Retinal pigment epithelial cell (primary cell): Measurements from ENCODE around the gene TNS1.

Experiments
- DNase-seq: peaks from one replicate; pipeline ENCODE4 v3.0.0-alpha.2; 2010; ENCODE audit warnings: low read depth
- H3K4me3 ChIP-seq: 2 replicates; pipeline ENCODE4 v1.5.1; 2011; ENCODE audit warnings: mild to moderate bottlenecking, low read length, control low read depth, moderate library complexity
- TF ChIP-seq, protein P1 (sequence below): conservative IDR thresholded peaks from 2 replicates; pipeline ENCODE4 v1.5.1; 2011; ENCODE audit warnings: low read depth, low read length, control low read depth, inconsistent platforms

Gene TNS1

DNA sequence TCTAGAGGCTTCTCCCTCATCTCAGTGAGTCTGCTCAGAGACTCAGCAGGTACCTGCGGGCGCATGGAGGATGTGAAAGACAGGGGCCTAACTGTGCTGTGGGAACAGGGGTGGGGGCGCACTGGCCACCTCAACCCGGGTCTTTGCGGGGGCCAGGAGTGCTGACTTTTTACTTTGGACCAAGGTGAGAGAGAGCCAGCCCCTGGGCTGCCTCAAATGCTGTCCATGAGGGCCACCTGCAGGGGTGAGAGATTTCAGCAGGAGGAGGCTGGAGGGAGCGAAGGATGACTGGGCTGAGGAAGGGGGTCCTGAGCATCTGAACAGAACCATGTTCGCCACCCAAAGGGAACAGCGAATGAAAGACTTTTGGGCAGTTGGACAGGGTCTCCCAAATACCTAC, 129.4 kb downstream of the TNS1 start:
- DNase-seq = no peak
- no peak overlapping the region for H3K4me3 ChIP-seq
- TF ChIP-seq, protein P1, sequence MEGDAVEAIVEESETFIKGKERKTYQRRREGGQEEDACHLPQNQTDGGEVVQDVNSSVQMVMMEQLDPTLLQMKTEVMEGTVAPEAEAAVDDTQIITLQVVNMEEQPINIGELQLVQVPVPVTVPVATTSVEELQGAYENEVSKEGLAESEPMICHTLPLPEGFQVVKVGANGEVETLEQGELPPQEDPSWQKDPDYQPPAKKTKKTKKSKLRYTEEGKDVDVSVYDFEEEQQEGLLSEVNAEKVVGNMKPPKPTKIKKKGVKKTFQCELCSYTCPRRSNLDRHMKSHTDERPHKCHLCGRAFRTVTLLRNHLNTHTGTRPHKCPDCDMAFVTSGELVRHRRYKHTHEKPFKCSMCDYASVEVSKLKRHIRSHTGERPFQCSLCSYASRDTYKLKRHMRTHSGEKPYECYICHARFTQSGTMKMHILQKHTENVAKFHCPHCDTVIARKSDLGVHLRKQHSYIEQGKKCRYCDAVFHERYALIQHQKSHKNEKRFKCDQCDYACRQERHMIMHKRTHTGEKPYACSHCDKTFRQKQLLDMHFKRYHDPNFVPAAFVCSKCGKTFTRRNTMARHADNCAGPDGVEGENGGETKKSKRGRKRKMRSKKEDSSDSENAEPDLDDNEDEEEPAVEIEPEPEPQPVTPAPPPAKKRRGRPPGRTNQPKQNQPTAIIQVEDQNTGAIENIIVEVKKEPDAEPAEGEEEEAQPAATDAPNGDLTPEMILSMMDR = no peak

DNA sequence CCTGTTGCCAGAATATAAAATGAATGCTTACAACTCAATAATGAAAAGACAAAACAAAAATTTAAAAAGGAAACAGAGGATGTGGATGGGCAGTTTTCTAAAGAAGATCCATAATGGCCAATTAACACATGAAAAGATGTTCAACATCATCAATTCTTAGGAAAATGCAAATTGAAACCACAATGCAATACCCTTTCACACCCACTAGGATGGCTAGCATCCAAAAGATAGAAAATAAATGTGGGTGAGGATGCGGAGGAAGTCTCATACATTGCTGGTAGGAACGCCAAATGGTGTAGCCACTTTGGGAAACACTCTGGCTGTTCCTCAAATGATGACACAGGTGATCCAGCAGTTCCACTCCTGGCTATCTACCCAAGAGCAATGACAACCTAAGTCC, 130.5 kb downstream of the TNS1 start:
- no peak for DNase-seq
- TF ChIP-seq, protein P1 = no peak
- H3K4me3 ChIP-seq = no peak overlapping the region

DNA sequence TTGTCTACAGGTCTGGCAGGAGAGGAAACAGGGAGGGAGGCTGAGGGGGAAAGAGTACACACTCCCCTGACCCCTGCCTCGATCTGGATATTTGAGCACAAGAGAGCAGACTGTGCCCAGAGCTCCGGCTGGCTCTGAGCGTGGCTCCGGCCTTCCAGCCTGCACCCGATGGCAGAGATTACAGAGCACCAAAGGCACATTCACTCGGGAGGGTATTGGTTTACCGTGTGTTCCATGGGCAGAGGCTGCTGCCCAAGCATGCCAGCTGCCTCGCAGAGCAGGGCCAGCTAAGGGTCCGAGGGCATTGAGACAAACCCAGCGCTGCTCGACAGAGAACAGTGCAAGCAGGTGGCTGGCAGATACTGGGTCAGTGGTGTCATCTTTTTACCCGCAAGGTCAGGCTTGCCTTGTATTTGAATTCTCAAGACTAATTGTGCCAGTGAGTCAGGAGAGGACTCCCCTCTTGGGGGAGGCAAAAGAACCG, 132.2 kb downstream of the TNS1 start:
- no peak for DNase-seq
- no peak overlapping the region for H3K4me3 ChIP-seq
- TF ChIP-seq, protein P1 = no peak

DNA sequence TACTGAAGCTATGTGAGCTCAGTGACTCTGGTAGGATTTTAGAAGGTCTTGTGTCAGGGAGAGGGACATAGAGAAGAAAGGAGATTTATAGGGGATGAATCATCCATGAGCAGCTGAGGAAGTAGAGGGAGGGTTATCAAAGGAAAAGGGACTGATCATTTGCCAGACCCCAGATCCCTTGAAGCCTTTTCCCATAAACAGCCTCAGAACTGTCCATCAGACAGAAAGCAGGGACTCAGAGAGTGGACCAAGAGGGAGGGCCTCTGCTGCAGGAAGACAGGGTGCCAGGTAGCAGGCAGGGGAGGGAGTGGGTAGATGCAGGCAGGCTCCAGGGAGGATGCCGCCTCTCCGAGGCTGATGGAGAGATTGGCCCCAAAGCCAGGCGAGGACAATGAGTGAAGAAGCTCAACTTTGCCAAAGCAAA, 133.9 kb downstream of the TNS1 start:
- no peak overlapping the region for H3K4me3 ChIP-seq
- TF ChIP-seq, protein P1 = no peak
- DNase-seq = no peak

DNA sequence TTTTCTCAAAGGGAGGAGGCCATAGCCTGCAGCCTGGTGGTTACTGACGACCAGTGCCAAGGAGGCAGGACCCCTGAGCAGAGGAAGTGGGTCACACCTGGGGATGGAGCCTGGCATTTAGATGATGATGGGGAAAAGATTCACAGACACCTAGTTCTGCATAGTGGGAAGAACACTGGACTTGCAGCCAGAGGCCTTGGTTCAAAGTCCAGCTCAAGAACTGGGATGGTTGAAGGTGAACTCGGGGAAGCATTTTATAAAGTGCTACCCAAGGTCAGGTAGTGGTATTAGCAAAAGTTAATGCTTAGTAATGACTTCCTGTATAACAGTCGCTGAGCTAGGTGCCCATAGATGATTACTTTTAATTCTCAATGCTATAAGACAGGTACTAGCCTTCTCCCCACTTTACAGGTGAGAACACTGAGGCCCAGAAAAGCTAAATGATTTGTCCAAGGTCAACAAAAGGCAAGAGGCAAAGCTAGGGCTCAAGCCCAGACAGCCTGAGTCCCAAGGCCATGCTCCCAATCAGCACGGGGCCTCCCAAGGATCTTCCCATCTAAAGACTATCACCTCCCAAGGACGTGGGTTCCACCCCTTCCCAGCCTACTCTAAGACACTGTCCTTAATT, 134.4 kb downstream of the TNS1 start:
- DNase-seq = no peak
- H3K4me3 ChIP-seq = no peak overlapping the region
- TF ChIP-seq, protein P1 = no peak

DNA sequence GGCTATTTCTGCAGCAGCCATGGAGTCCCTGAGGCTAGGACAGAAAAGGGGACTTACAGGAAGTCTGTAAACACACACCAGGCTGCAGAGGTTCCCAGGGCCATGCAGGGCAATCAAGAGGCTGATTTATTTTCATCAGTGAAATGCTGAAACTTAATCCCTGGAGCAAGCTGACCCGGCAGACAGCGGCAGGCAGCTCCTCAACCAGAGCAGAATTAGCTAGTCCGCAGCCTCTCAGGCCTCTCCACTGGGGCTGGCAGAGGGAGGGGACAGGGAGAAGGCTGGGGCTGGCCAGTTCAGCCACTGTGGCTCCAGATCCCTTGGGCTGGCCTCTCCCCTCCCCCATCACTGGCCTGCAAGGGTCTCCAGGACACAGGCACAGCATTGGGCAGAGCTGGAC, 136.3 kb downstream of the TNS1 start:
- DNase-seq = no peak
- TF ChIP-seq, protein P1 = no peak
- H3K4me3 ChIP-seq = no peak overlapping the region
